ENCODE data around the gene C9orf43. TPM values are rescaled to one million over a fixed set of nuclear protein-coding genes. Genes with fewer than 3 reads are reported as not detected.
A peak's percentile ranks its signal among the peaks of the same experiment; 100 is the strongest.
"Not testable (repeated sequence)": the region's sequence is repeated elsewhere in the genome, so short reads cannot be mapped to it uniquely, and the experiment has no call there.

The C9orf43 gene
- total and polyA plus RNA-seq, 9 of the 15 experiments (the other 6 are each of a cell fraction or from before 2014, with no cell fraction given) = 0.21 to 0.58 (median 0.33) TPM

DNA sequence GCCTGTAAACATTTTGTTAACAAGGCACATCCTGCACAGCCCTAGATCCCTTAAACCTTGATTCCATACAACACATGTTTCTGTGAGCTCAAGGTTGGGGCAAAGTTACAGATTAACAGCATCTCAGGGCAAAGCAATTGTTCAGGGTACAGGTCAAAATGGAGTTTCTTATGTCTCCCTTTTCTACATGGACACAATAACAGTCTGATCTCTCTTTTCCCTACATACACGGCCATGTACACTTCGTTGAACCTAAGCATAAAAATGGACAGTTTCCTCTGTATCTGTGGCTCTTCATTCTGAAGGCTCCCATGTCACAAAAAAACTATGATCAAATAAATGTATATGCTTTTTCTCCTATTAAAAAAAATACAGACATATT, 30.7 kb upstream of the C9orf43 start (continued):
- TF ChIP-seq, protein P1, sequence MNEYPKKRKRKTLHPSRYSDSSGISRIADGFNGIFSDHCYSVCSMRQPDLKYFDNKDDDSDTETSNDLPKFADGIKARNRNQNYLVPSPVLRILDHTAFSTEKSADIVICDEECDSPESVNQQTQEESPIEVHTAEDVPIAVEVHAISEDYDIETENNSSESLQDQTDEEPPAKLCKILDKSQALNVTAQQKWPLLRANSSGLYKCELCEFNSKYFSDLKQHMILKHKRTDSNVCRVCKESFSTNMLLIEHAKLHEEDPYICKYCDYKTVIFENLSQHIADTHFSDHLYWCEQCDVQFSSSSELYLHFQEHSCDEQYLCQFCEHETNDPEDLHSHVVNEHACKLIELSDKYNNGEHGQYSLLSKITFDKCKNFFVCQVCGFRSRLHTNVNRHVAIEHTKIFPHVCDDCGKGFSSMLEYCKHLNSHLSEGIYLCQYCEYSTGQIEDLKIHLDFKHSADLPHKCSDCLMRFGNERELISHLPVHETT (CRISPR knock-in tag; conservative IDR thresholded peaks at IDR 0.05 in 1 of 2, IDR thresholded peaks at IDR 0.05 in 1 of 2) = 0 out of 4 replicates have a peak, but pooled peaks of 1 of the 2 experiments have one; percentile 44
- TF ChIP-seq CXXC5 (CRISPR knock-in tag; IDR thresholded peaks at IDR 0.05) (peak; percentile 64), BACH1 (tag; IDR thresholded peaks at IDR 0.05) (0 out of 2 replicates have a peak, but pooled peaks have one; percentile 51), HDAC8 (tag; IDR thresholded peaks at IDR 0.05) (peak; percentile 92), ZNF584 (CRISPR knock-in tag; IDR thresholded peaks at IDR 0.05; ENCODE audit: low read depth) (peak; percentile 62; the same call in 1 of the 2 replicates), NR2C1 (tag; IDR thresholded peaks at IDR 0.05) (peak; percentile 67), JUND (tag; IDR thresholded peaks at IDR 0.05; ENCODE audit: borderline replicate concordance, low read depth, low read length) (peak; percentile 8; the same call in 1 of the 3 replicates), DDX20 (tag; IDR thresholded peaks at IDR 0.05; ENCODE audit: low read depth) (peak; percentile 86), PTTG1 (tag; IDR thresholded peaks at IDR 0.05; ENCODE audit: low read depth) (peak; percentile 91)
- TF ChIP-seq, protein P2, sequence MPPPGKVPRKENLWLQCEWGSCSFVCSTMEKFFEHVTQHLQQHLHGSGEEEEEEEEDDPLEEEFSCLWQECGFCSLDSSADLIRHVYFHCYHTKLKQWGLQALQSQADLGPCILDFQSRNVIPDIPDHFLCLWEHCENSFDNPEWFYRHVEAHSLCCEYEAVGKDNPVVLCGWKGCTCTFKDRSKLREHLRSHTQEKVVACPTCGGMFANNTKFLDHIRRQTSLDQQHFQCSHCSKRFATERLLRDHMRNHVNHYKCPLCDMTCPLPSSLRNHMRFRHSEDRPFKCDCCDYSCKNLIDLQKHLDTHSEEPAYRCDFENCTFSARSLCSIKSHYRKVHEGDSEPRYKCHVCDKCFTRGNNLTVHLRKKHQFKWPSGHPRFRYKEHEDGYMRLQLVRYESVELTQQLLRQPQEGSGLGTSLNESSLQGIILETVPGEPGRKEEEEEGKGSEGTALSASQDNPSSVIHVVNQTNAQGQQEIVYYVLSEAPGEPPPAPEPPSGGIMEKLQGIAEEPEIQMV (tag; conservative IDR thresholded peaks at IDR 0.05; ENCODE audit: low read depth) = peak; percentile 70
- TF ChIP-seq, protein P3, sequence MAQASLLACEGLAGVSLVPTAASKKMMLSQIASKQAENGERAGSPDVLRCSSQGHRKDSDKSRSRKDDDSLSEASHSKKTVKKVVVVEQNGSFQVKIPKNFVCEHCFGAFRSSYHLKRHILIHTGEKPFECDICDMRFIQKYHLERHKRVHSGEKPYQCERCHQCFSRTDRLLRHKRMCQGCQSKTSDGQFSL (CRISPR knock-in tag; IDR thresholded peaks at IDR 0.05) = not testable (repeated sequence)
- TF ChIP-seq, protein P3 (tag; IDR thresholded peaks at IDR 0.05) = peak in 1 of 2 experiments; percentile 87; a peak in 2 of 4 replicates
- TF ChIP-seq NR2C1 (IDR thresholded peaks at IDR 0.05); JUND (IDR thresholded peaks at IDR 0.05; ENCODE audit: borderline replicate concordance, low read depth, low read length): not testable (repeated sequence)
- TF ChIP-seq, protein P4, sequence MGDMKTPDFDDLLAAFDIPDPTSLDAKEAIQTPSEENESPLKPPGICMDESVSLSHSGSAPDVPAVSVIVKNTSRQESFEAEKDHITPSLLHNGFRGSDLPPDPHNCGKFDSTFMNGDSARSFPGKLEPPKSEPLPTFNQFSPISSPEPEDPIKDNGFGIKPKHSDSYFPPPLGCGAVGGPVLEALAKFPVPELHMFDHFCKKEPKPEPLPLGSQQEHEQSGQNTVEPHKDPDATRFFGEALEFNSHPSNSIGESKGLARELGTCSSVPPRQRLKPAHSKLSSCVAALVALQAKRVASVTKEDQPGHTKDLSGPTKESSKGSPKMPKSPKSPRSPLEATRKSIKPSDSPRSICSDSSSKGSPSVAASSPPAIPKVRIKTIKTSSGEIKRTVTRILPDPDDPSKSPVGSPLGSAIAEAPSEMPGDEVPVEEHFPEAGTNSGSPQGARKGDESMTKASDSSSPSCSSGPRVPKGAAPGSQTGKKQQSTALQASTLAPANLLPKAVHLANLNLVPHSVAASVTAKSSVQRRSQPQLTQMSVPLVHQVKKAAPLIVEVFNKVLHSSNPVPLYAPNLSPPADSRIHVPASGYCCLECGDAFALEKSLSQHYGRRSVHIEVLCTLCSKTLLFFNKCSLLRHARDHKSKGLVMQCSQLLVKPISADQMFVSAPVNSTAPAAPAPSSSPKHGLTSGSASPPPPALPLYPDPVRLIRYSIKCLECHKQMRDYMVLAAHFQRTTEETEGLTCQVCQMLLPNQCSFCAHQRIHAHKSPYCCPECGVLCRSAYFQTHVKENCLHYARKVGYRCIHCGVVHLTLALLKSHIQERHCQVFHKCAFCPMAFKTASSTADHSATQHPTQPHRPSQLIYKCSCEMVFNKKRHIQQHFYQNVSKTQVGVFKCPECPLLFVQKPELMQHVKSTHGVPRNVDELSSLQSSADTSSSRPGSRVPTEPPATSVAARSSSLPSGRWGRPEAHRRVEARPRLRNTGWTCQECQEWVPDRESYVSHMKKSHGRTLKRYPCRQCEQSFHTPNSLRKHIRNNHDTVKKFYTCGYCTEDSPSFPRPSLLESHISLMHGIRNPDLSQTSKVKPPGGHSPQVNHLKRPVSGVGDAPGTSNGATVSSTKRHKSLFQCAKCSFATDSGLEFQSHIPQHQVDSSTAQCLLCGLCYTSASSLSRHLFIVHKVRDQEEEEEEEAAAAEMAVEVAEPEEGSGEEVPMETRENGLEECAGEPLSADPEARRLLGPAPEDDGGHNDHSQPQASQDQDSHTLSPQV (IDR thresholded peaks at IDR 0.05) = peak; percentile 96
- TF ChIP-seq, protein P5, sequence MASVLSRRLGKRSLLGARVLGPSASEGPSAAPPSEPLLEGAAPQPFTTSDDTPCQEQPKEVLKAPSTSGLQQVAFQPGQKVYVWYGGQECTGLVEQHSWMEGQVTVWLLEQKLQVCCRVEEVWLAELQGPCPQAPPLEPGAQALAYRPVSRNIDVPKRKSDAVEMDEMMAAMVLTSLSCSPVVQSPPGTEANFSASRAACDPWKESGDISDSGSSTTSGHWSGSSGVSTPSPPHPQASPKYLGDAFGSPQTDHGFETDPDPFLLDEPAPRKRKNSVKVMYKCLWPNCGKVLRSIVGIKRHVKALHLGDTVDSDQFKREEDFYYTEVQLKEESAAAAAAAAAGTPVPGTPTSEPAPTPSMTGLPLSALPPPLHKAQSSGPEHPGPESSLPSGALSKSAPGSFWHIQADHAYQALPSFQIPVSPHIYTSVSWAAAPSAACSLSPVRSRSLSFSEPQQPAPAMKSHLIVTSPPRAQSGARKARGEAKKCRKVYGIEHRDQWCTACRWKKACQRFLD (CRISPR knock-in tag; IDR thresholded peaks at IDR 0.05) = peak; percentile 63; the same call in 1 of the 2 replicates
